ENCODE measurements around the gene GNAL.
"Not testable (repeated sequence)": the region's sequence is repeated elsewhere in the genome, so short reads cannot be mapped to it uniquely, and the experiment has no call there.

The GNAL gene

GRCh38 chr18:11884396-11885030 lies 195.4 kb downstream of the GNAL start:
- no peak for DNase-seq

GRCh38 chr18:11885278-11885947 lies 196.3 kb downstream of the GNAL start:
- DNase-seq, result no peak

- DNase-seq, result no peak
Observed at GRCh38 chr18:11886577-11887110, 197.6 kb downstream of the GNAL start.

GRCh38 chr18:11887328-11888128 lies 198.5 kb downstream of the GNAL start:
- no peak for DNase-seq

GRCh38 chr18:11888726-11889125 lies 199.7 kb downstream of the GNAL start:
- no peak for DNase-seq

- no peak for DNase-seq
Observed at GRCh38 chr18:11889284-11889683, 200.2 kb downstream of the GNAL start.

- DNase-seq, result no peak
Observed at GRCh38 chr18:11891737-11892136, 202.7 kb downstream of the GNAL start.

- not testable (repeated sequence) for DNase-seq
Observed at GRCh38 chr18:11892438-11892837, 203.4 kb downstream of the GNAL start.

GRCh38 chr18:11897781-11898180 lies 208.7 kb downstream of the GNAL start:
- no peak for DNase-seq

- DNase-seq, result no peak
Observed at GRCh38 chr18:11899063-11899462, 210.0 kb downstream of the GNAL start.

- no peak for DNase-seq
Observed at GRCh38 chr18:11901826-11902438, 212.9 kb downstream of the GNAL start.

- DNase-seq, result no peak
Observed at GRCh38 chr18:11902522-11903292, 213.6 kb downstream of the GNAL start.

GRCh38 chr18:11905613-11906012 lies 216.5 kb downstream of the GNAL start:
- no peak for DNase-seq

GRCh38 chr18:11906176-11906575 lies 217.1 kb downstream of the GNAL start:
- DNase-seq, result no peak

GRCh38 chr18:11906926-11907874 lies 218.1 kb downstream of the GNAL start:
- no peak for DNase-seq

- peak; percentile 47 for DNase-seq
Observed at GRCh38 chr18:11908182-11909060, 219.4 kb downstream of the GNAL start, which contains the start of gene MPPE1. Gene MPPE1, minus strand, starts transcription at chr18:11908317. Its CDS starts 11,053 bp downstream, at chr18:11897264.

- no peak for DNase-seq
Observed at GRCh38 chr18:11909061-11909455, 220.0 kb downstream of the GNAL start.

GRCh38 chr18:11909591-11910026 lies 220.5 kb downstream of the GNAL start:
- DNase-seq, result peak; percentile 45

- DNase-seq, result not testable (repeated sequence)
Observed at GRCh38 chr18:11916880-11917279, 227.8 kb downstream of the GNAL start.

- not testable (repeated sequence) for DNase-seq
Observed at GRCh38 chr18:11919522-11919921, 230.5 kb downstream of the GNAL start.

All from NCI-H2029 treated with DMSO at 0.1 percent for 48 hours (cell line).